Ascending aorta (tissue), 2 donors: Measurements from ENCODE around the gene NECAB2. TPM values are rescaled to one million over a fixed set of nuclear protein-coding genes. Genes with fewer than 3 reads are reported as not detected.

Experiments
- DNase-seq, 2 donors: peaks; one replicate each; pipeline ENCODE4 v3.0.0-alpha.2; 2019; ENCODE audit warnings: low spot score in 2 of 2
- H3K27ac ChIP-seq, 2 donors: fragments of 200-600 bp; sonication (generic); one replicate each; pipeline ENCODE4 v1.5.1; 2016 to 2017; ENCODE audit warnings: mild to moderate bottlenecking in 1 of 2
- H3K27me3 ChIP-seq: fragments of 200-600 bp; sonication (generic); one replicate; pipeline ENCODE4 v1.5.1; 2017
- H3K36me3 ChIP-seq, 2 donors: fragments of 200-600 bp; sonication (generic); one replicate each; pipeline ENCODE4 v1.5.1; 2016
- H3K4me1 ChIP-seq, 2 donors: fragments of 200-600 bp; sonication (generic); one replicate each; pipeline ENCODE4 v1.5.1; 2016 to 2017; ENCODE audit warnings: mild to moderate bottlenecking in 1 of 2
- H3K4me3 ChIP-seq, 2 donors: fragments of 200-600 bp; sonication (generic); one replicate each; pipeline ENCODE4 v1.5.1; 2016 to 2017; ENCODE audit warnings: mild to moderate bottlenecking in 1 of 2
- H3K9me3 ChIP-seq, 2 donors: fragments of 200-600 bp; sonication (generic); one replicate each; pipeline ENCODE4 v1.5.1; 2016
- intact Hi-C: fragments of 100-400 bp; cut with DNase I; formaldehyde crosslinking; loops from one replicate; pipeline ENCODE4 v1.15.1; 2023
- total RNA-seq: library from RNA; depleted of rRNA; stranded (reverse); fragments of >200 nt; gene quantifications from one replicate; pipeline ENCODE4 v1.1.0, GENCODE V29; 2016
- TF ChIP-seq, protein P1 (sequence below), 3 experiments: fragments of 200-600 bp in 2 of 3; fragments of 450-650 bp in 1 of 3; sonication (generic) in 2 of 3; IDR thresholded peaks; one replicate each; pipeline ENCODE4 v1.5.1; 2016 to 2019; ENCODE audit warnings: antibody characterized with exemption in 3 of 3, mild to moderate bottlenecking in 1 of 3, moderate library complexity in 1 of 3

The NECAB2 gene
- total RNA-seq, 1 donor from 2014 or later = not detected

DNA sequence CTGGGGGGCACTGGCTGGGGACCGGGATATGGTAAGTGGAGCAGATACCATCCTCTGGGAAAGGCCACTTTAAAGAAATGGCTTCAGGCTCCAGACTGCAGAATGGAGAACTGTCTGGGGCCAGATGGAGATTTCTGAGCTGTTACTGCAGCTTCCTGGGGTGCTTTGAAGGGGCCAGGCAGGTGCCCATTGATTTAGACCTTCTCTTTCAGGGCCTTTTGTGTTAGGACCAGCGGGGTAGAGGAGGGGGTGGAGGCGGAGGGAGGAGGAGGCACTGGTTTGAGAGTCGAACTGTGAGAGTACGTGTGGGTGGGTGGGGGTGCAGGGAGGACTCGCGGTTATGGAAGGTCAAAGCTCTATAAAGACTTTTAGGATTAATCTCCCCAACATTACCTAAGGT, 11.4 kb downstream of the NECAB2 start:
- no peak for DNase-seq
- H3K27me3 ChIP-seq = no peaks in the 10 kb centered on the region
- no peak overlapping the region for H3K4me3 ChIP-seq
- no peaks in the 10 kb centered on the region for H3K36me3 ChIP-seq
- intact Hi-C loops = no loop called here
- no peak overlapping the region for H3K27ac ChIP-seq
- peaks cover 0 to 11% of the 10 kb centered on the region in 2 donors for H3K9me3 ChIP-seq
- no peaks in the 10 kb centered on the region for H3K4me1 ChIP-seq
- TF ChIP-seq, protein P1, sequence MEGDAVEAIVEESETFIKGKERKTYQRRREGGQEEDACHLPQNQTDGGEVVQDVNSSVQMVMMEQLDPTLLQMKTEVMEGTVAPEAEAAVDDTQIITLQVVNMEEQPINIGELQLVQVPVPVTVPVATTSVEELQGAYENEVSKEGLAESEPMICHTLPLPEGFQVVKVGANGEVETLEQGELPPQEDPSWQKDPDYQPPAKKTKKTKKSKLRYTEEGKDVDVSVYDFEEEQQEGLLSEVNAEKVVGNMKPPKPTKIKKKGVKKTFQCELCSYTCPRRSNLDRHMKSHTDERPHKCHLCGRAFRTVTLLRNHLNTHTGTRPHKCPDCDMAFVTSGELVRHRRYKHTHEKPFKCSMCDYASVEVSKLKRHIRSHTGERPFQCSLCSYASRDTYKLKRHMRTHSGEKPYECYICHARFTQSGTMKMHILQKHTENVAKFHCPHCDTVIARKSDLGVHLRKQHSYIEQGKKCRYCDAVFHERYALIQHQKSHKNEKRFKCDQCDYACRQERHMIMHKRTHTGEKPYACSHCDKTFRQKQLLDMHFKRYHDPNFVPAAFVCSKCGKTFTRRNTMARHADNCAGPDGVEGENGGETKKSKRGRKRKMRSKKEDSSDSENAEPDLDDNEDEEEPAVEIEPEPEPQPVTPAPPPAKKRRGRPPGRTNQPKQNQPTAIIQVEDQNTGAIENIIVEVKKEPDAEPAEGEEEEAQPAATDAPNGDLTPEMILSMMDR (IDR thresholded peaks at IDR 0.05) = no peak

DNA sequence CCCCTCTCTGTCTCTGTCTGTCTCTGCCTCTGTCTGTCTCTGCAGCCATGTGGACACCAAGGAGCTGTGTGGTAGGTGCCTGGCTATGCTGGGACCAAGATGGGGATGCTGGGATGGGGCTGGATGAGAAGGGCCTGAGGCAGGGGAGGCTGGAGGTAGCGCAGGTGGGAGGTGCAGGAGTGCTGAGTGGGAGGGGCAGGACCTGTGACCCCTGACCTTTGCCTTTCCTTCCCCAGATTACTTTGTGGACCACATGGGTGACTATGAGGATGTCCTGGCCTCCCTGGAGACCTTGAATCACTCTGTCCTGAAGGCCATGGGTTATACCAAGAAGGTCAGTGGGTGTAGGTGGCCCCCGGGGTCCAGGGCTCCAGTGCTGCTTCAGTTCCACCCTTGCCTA, 12.8 kb downstream of the NECAB2 start:
- Histone ChIP-seq H3K9me3 (peaks cover 0 to 11% of the 10 kb centered on the region in 2 donors), H3K4me3 (no peak overlapping the region), H3K27me3 (no peaks in the 10 kb centered on the region), H3K27ac (no peak overlapping the region), H3K4me1 (no peaks in the 10 kb centered on the region), H3K36me3 (no peaks in the 10 kb centered on the region)
- DNase-seq = no peak
- TF ChIP-seq, protein P1 (IDR thresholded peaks at IDR 0.05) = no peak
- intact Hi-C loops = no loop called here

DNA sequence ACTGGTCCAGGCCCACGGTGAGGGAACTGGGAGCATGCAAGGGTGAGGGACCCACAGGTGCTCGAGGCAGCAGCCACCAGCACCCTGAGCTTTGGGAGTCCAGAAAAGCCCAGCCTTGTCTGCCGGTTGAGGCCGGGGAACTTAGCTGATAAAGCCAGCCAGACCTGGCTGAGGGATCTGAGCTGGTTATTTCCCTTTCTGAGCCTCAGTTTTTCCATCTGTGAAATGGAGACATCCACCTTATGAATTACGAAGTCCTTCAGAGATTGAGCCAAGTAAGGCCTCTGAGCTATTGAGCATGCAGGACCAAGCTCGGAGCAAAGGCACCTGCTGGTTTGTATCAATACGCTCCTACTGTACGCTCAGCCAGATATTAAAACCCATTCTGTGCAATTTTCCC, 13.8 kb downstream of the NECAB2 start:
- peaks cover 0 to 11% of the 10 kb centered on the region in 2 donors for H3K9me3 ChIP-seq
- no peaks in the 10 kb centered on the region for H3K4me1 ChIP-seq
- DNase-seq = no peak
- TF ChIP-seq, protein P1 (IDR thresholded peaks at IDR 0.05) = no peak
- intact Hi-C loops = no loop called here
- no peak overlapping the region for H3K4me3 ChIP-seq
- H3K27ac ChIP-seq = no peak overlapping the region
- no peaks in the 10 kb centered on the region for H3K27me3 ChIP-seq
- H3K36me3 ChIP-seq = no peaks in the 10 kb centered on the region

DNA sequence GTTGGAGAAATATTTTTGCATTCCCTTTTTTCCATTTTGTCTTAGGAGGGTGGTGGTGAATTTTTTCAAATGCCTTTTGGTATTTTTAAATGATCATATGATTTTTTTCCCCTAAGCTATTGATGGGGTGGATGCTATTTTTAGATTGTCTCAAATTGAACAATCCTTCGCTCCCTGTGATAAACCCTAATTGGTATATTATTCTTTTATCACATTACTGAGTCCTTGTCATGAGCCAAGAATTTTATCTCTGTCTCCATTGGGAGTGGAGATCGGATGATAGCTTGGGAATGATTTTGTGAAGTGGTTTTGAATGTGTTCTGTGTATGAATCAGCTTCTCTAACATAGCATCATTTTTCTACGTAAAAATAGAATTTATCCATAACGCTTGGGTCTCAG, 15.4 kb downstream of the NECAB2 start:
- H3K36me3 ChIP-seq = no peaks in the 10 kb centered on the region
- H3K27ac ChIP-seq = no peak overlapping the region
- TF ChIP-seq, protein P1 (IDR thresholded peaks at IDR 0.05) = no peak
- intact Hi-C loops = no loop called here
- H3K9me3 ChIP-seq = no peaks in the 10 kb centered on the region
- H3K27me3 ChIP-seq = no peaks in the 10 kb centered on the region
- no peak for DNase-seq
- no peaks in the 10 kb centered on the region for H3K4me1 ChIP-seq
- H3K4me3 ChIP-seq = no peak overlapping the region

DNA sequence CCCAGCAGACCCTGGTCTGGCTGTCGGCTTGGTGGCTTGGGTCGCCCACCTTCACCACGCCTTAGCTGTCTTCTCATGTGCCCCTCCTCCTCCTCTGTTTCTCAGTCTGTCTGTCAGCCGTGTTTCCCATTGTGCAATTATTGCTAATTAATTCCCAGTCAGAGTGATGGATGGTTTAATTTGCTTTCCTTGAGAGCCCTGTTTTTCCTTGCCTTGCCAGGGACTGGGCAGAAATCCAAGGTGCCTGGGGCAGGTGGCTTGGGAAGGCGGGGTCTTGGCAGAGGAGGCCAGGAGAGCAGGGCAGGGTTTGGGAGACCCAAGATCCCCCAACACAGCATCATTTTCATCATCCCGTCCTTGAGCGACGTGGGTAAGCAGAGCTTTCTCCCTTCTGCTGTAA, 21.3 kb downstream of the NECAB2 start:
- no peak for DNase-seq
- intact Hi-C loops = no loop called here
- TF ChIP-seq, protein P1 (IDR thresholded peaks at IDR 0.05) = no peak
- Histone ChIP-seq H3K4me3 (no peak overlapping the region), H3K27ac (no peak overlapping the region), H3K36me3 (no peaks in the 10 kb centered on the region), H3K9me3 (no peaks in the 10 kb centered on the region), H3K27me3 (no peaks in the 10 kb centered on the region), H3K4me1 (no peaks in the 10 kb centered on the region)

DNA sequence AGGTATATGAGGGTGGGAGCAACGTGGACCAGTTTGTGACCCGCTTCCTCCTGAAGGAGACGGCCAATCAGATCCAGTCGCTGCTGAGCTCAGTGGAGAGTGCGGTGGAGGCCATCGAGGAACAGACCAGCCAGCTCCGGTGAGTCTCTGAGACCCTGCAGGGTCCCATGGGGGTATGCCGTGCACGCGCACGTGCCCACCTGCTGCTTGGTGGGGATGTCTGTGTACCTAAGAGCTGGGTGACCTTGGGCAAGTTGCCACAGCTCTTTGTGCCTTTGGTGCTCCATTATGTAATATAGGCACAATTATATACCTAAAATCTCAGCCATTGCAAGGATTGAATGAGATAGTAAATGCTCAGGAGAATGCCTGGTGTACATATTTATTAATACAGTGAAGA, 22.4 kb downstream of the NECAB2 start:
- no peaks in the 10 kb centered on the region for H3K9me3 ChIP-seq
- no peak for DNase-seq
- no peaks in the 10 kb centered on the region for H3K27me3 ChIP-seq
- H3K4me3 ChIP-seq = no peak overlapping the region
- TF ChIP-seq, protein P1 (IDR thresholded peaks at IDR 0.05) = no peak
- H3K27ac ChIP-seq = no peak overlapping the region
- no peaks in the 10 kb centered on the region for H3K36me3 ChIP-seq
- no peaks in the 10 kb centered on the region for H3K4me1 ChIP-seq
- intact Hi-C loops = no loop called here
